Measurements from ENCODE around the gene GMDS. TPM values are rescaled to one million over a fixed set of nuclear protein-coding genes. Genes with fewer than 3 reads are reported as not detected.

Gene GMDS
- total RNA-seq, 1 experiment from 2014 or later = 35.0 TPM

DNA sequence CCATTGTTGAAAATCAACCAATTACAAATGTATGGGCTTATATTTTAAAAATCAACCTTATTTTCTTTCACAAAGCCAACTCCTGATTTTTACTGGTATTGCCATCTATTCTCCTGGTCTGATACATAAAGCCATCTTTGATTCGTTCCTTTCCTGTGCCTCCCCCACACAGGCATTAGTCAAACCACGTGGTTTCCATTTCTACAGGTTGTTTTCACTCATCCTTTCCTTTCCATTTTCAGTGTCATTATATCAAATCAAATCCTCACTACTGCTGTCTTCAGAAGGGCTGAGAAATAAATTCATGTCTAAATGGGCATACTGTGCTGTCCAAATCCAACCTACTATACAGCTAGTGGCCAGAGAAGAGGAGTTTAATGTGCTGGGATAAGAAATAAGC is 354.4 kb downstream of the GMDS start:
- Mint-ChIP-seq H3K9me3 (no peaks in the 10 kb centered on the region), H3K27me3 (ENCODE audit: low read depth) (no peaks in the 10 kb centered on the region), H3K4me1 (peaks cover 8% of the 10 kb centered on the region), H3K27ac (no peak overlapping the region), H3K4me3 (no peak overlapping the region), H3K36me3 (no peaks in the 10 kb centered on the region)
- DNase-seq (ENCODE audit: low spot score) (no peak), ATAC-seq (no peak)
- TF ChIP-seq IRF1 (CRISPR knock-in tag; IDR thresholded peaks at IDR 0.05) (no peak), NR2C2 (CRISPR knock-in tag; IDR thresholded peaks at IDR 0.05) (no peak), ETV6 (CRISPR knock-in tag; IDR thresholded peaks at IDR 0.05) (no peak), NR3C1 (CRISPR knock-in tag; conservative IDR thresholded peaks at IDR 0.05; ENCODE audit: low read depth) (no peak), NR1H2 (CRISPR knock-in tag; IDR thresholded peaks at IDR 0.05) (no peak), PRRX2 (CRISPR knock-in tag; IDR thresholded peaks at IDR 0.05) (no peak), TEAD4 (CRISPR knock-in tag; IDR thresholded peaks at IDR 0.05) (no peak), FOXP1 (CRISPR knock-in tag; IDR thresholded peaks at IDR 0.05; ENCODE audit: borderline replicate concordance) (no peak)
- TF ChIP-seq, protein P1, sequence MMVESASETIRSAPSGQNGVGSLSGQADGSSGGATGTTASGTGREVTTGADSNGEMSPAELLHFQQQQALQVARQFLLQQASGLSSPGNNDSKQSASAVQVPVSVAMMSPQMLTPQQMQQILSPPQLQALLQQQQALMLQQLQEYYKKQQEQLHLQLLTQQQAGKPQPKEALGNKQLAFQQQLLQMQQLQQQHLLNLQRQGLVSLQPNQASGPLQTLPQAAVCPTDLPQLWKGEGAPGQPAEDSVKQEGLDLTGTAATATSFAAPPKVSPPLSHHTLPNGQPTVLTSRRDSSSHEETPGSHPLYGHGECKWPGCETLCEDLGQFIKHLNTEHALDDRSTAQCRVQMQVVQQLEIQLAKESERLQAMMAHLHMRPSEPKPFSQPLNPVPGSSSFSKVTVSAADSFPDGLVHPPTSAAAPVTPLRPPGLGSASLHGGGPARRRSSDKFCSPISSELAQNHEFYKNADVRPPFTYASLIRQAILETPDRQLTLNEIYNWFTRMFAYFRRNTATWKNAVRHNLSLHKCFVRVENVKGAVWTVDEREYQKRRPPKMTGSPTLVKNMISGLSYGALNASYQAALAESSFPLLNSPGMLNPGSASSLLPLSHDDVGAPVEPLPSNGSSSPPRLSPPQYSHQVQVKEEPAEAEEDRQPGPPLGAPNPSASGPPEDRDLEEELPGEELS (CRISPR knock-in tag; IDR thresholded peaks at IDR 0.05) = no peak
- TF ChIP-seq, protein P2, sequence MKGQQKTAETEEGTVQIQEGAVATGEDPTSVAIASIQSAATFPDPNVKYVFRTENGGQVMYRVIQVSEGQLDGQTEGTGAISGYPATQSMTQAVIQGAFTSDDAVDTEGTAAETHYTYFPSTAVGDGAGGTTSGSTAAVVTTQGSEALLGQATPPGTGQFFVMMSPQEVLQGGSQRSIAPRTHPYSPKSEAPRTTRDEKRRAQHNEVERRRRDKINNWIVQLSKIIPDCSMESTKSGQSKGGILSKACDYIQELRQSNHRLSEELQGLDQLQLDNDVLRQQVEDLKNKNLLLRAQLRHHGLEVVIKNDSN (CRISPR knock-in tag; IDR thresholded peaks at IDR 0.05) = no peak
- ChIA-PET CTCF (no interaction called here), POLR2A (no interaction called here)

- Mint-ChIP-seq H3K27ac (no peak overlapping the region), H3K4me3 (no peak overlapping the region), H3K9me3 (no peaks in the 10 kb centered on the region), H3K36me3 (no peaks in the 10 kb centered on the region), H3K27me3 (ENCODE audit: low read depth) (no peaks in the 10 kb centered on the region), H3K4me1 (peaks cover 12% of the 10 kb centered on the region)
- ChIA-PET CTCF (no interaction called here), POLR2A (no interaction called here)
- no peak for DNase-seq (ENCODE audit: low spot score)
- TF ChIP-seq ZNF138 (CRISPR knock-in tag; conservative IDR thresholded peaks at IDR 0.05) = no peak
- TF ChIP-seq EMX1 (CRISPR knock-in tag; IDR thresholded peaks at IDR 0.05) = no peak
- no peak for TF ChIP-seq ETV6 (CRISPR knock-in tag; IDR thresholded peaks at IDR 0.05)
- no peak for TF ChIP-seq CBFB (CRISPR knock-in tag; IDR thresholded peaks at IDR 0.05; ENCODE audit: low read depth)
- no peak for TF ChIP-seq OVOL2 (CRISPR knock-in tag; IDR thresholded peaks at IDR 0.05; ENCODE audit: borderline replicate concordance)
- TF ChIP-seq NFATC4 (CRISPR knock-in tag; IDR thresholded peaks at IDR 0.05) = no peak
- TF ChIP-seq SMAD3 (CRISPR knock-in tag; IDR thresholded peaks at IDR 0.05; ENCODE audit: borderline replicate concordance) = no peak
- no peak for TF ChIP-seq HMGA2 (CRISPR knock-in tag; IDR thresholded peaks at IDR 0.05)
- no peak for TF ChIP-seq RORB (CRISPR knock-in tag; IDR thresholded peaks at IDR 0.05)
- TF ChIP-seq USF2 (CRISPR knock-in tag; IDR thresholded peaks at IDR 0.05) = no peak
- TF ChIP-seq, protein P3, sequence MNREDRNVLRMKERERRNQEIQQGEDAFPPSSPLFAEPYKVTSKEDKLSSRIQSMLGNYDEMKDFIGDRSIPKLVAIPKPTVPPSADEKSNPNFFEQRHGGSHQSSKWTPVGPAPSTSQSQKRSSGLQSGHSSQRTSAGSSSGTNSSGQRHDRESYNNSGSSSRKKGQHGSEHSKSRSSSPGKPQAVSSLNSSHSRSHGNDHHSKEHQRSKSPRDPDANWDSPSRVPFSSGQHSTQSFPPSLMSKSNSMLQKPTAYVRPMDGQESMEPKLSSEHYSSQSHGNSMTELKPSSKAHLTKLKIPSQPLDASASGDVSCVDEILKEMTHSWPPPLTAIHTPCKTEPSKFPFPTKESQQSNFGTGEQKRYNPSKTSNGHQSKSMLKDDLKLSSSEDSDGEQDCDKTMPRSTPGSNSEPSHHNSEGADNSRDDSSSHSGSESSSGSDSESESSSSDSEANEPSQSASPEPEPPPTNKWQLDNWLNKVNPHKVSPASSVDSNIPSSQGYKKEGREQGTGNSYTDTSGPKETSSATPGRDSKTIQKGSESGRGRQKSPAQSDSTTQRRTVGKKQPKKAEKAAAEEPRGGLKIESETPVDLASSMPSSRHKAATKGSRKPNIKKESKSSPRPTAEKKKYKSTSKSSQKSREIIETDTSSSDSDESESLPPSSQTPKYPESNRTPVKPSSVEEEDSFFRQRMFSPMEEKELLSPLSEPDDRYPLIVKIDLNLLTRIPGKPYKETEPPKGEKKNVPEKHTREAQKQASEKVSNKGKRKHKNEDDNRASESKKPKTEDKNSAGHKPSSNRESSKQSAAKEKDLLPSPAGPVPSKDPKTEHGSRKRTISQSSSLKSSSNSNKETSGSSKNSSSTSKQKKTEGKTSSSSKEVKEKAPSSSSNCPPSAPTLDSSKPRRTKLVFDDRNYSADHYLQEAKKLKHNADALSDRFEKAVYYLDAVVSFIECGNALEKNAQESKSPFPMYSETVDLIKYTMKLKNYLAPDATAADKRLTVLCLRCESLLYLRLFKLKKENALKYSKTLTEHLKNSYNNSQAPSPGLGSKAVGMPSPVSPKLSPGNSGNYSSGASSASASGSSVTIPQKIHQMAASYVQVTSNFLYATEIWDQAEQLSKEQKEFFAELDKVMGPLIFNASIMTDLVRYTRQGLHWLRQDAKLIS (CRISPR knock-in tag; IDR thresholded peaks at IDR 0.05; ENCODE audit: borderline replicate concordance) = no peak
- no peak for TF ChIP-seq ZNF416 (CRISPR knock-in tag; IDR thresholded peaks at IDR 0.05)
- TF ChIP-seq, protein P4, sequence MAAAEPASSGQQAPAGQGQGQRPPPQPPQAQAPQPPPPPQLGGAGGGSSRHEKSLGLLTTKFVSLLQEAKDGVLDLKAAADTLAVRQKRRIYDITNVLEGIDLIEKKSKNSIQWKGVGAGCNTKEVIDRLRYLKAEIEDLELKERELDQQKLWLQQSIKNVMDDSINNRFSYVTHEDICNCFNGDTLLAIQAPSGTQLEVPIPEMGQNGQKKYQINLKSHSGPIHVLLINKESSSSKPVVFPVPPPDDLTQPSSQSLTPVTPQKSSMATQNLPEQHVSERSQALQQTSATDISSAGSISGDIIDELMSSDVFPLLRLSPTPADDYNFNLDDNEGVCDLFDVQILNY (CRISPR knock-in tag; IDR thresholded peaks at IDR 0.05) = no peak
- no peak for TF ChIP-seq ZNF671 (CRISPR knock-in tag; IDR thresholded peaks at IDR 0.05)
- no peak for TF ChIP-seq SMAD4 (CRISPR knock-in tag; IDR thresholded peaks at IDR 0.05)
- TF ChIP-seq MAX (CRISPR knock-in tag; IDR thresholded peaks at IDR 0.05) = no peak
- no peak for TF ChIP-seq CREB1 (CRISPR knock-in tag; IDR thresholded peaks at IDR 0.05)
- ATAC-seq = no peak
Observed at GRCh38 chr6:1890071-1890470, 355.3 kb downstream of the GMDS start.

Measured in WTC11 (cell line).